ENCODE measurements around the gene TRAPPC5. TPM values are rescaled to one million over a fixed set of nuclear protein-coding genes. Genes with fewer than 3 reads are reported as not detected.

TRAPPC5 gene
- total RNA-seq, 6 experiments from 2014 or later: 143 to 179 (median 159) TPM

GRCh38 chr19:7731615-7732014 lies 51.0 kb downstream of the TRAPPC5 start:
- Mint-ChIP-seq H3K9me3 (no peaks in the 10 kb centered on the region; the same call in 1 of the 2 replicates), H3K4me1 (ENCODE audit: low read depth) (no peaks in the 10 kb centered on the region), H3K4me3 (no peak overlapping the region), H3K27ac (no peak overlapping the region), H3K36me3 (ENCODE audit: low read depth) (no peaks in the 10 kb centered on the region), H3K27me3 (ENCODE audit: insufficient read depth) (peaks cover 28% of the 10 kb centered on the region)
- no peak for DNase-seq
- TF ChIP-seq CTCF (IDR thresholded peaks at IDR 0.05): no peak

- H3K36me3 Mint-ChIP-seq (ENCODE audit: low read depth): no peaks in the 10 kb centered on the region
- TF ChIP-seq CTCF (IDR thresholded peaks at IDR 0.05): no peak
- H3K27ac Mint-ChIP-seq: no peak within 1 kb of the TSS
- H3K27me3 Mint-ChIP-seq (ENCODE audit: insufficient read depth): peaks cover 27% of the 10 kb centered on the region
- no peak within 1 kb of the TSS for H3K4me3 Mint-ChIP-seq
- no peaks in the 10 kb centered on the region for H3K4me1 Mint-ChIP-seq (ENCODE audit: low read depth)
- DNase-seq: no peak
- H3K9me3 Mint-ChIP-seq: no peaks in the 10 kb centered on the region; the same call in 1 of the 2 replicates
These were observed 51.4 kb downstream of the TRAPPC5 start, which contains the start of gene CLEC4G for GRCh38 chr19:7732045-7732444. Gene CLEC4G (minus strand): TSS chr19:7732110. CDS start chr19:7732102, 8 bp downstream.

- Mint-ChIP-seq H3K27ac (no peak overlapping the region), H3K4me3 (no peak overlapping the region), H3K4me1 (ENCODE audit: low read depth) (no peaks in the 10 kb centered on the region), H3K27me3 (ENCODE audit: insufficient read depth) (peaks cover 25% of the 10 kb centered on the region), H3K36me3 (ENCODE audit: low read depth) (no peaks in the 10 kb centered on the region), H3K9me3 (no peaks in the 10 kb centered on the region)
- TF ChIP-seq CTCF (IDR thresholded peaks at IDR 0.05): no peak
- no peak for DNase-seq
These were observed 52.7 kb downstream of the TRAPPC5 start for GRCh38 chr19:7733376-7733775.

GRCh38 chr19:7734220-7735203 lies 53.9 kb downstream of the TRAPPC5 start:
- no peaks in the 10 kb centered on the region for H3K9me3 Mint-ChIP-seq
- DNase-seq: no peak
- H3K4me1 Mint-ChIP-seq (ENCODE audit: low read depth): no peaks in the 10 kb centered on the region
- no peak overlapping the region for H3K4me3 Mint-ChIP-seq
- no peak overlapping the region for H3K27ac Mint-ChIP-seq
- H3K36me3 Mint-ChIP-seq (ENCODE audit: low read depth): no peaks in the 10 kb centered on the region
- H3K27me3 Mint-ChIP-seq (ENCODE audit: insufficient read depth): peaks cover 16% of the 10 kb centered on the region
- no peak for TF ChIP-seq CTCF (IDR thresholded peaks at IDR 0.05)

GRCh38 chr19:7736148-7736547 lies 55.5 kb downstream of the TRAPPC5 start:
- H3K9me3 Mint-ChIP-seq: no peaks in the 10 kb centered on the region
- H3K4me3 Mint-ChIP-seq: no peak overlapping the region
- H3K4me1 Mint-ChIP-seq (ENCODE audit: low read depth): no peaks in the 10 kb centered on the region
- H3K36me3 Mint-ChIP-seq (ENCODE audit: low read depth): no peaks in the 10 kb centered on the region
- no peak overlapping the region for H3K27ac Mint-ChIP-seq
- no peak for TF ChIP-seq CTCF (IDR thresholded peaks at IDR 0.05)
- H3K27me3 Mint-ChIP-seq (ENCODE audit: insufficient read depth): peaks cover 21% of the 10 kb centered on the region
- DNase-seq: no peak

All from HFFc6 (cell line).